Stimulated activated CD4-positive, alpha-beta T cell treated with anti-CD3 and anti-CD28 coated beads, TNF-alpha, amount 100 ng/mL, for 4 hours (primary cell): ENCODE data around the gene EEPD1.
"Not testable (repeated sequence)": the region's sequence is repeated elsewhere in the genome, so short reads cannot be mapped to it uniquely, and the experiment has no call there.

Source experiments
- DNase-seq, 3 experiments: peaks; one replicate each; pipeline ENCODE4 v3.0.0-alpha.2; 2020; ENCODE audit warnings: low read depth in 3 of 3

EEPD1 gene

DNA sequence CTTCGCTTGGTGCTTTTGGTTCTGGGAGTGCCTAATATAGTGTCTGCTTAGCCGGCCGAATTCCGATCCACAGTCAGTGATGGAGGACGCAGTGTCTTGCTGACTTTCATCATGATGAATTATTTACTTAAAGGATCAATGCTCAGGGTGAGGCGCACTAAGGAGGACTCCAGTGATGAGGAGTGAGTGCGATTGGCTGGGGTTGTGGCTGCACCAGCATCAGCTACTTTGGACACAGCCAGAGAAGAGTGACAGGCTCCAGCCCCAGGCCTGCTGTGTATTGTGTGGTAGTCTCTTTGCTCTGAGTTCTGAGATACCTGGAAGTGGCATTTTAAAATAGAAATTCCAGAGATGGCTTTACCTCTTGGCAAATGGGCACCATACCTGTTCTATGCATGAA lies 163.3 kb downstream of the EEPD1 start:
- DNase-seq: no peak

DNA sequence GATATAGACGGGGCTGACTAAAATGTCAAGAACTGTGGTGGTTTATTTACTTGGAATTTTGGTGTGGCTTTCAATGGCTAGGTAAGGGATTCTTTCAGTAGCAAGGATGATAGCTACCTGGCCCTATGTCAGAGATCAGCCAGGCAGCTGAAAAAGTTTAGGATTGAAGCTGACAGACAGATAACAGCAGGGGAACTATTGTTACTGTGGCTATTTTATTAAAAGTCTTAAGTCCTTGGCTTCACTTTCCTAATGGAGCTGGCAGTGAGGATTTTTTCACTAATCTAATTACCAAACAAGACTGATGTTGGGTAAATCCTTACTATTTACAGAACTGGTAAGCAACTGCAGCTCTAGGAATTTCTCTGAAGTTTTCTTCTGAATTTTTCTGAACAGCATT lies 164.2 kb downstream of the EEPD1 start:
- no peak for DNase-seq

GRCh38 chr7:36318116-36318515 lies 165.1 kb downstream of the EEPD1 start:
- DNase-seq: no peak

DNA sequence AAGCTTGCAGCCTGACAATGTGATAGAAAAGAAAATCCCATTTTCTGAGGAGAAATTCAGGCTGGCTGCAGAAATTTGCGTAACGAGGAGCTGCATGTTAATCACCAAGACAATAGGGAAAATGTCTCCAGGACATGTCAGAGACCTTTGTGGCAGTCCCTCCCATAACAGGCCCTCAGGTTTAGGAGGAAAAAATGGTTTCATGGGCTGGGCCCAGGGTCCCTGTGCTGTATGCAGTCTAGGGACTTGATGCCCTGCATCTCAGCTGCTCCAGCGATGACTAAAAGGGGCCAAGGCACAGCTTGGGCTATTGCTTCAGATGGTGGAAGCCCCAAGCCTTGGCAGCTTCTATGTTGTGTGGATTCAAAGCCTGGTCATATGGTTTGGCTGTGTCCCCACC lies 168.2 kb downstream of the EEPD1 start:
- not testable (repeated sequence) for DNase-seq

DNA sequence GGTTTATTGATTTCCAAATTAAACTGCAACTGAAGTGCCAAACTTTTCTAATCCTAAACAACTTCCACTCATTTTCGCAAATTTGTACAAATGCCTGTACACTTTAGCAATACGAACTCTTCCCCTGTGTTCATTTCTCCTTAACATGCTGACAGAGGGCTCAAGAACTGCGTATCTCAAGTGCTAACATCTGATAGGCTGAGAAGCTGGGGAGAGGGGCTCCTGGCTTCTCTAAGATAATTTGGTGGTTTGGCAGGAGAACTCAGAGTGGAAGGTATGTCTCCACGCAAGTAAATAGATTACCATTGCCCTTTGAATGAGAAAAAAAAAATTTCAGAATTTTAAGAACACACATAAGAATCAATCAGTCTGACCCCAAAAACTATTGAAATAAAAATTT lies 183.3 kb downstream of the EEPD1 start:
- no peak for DNase-seq

- no peak for DNase-seq
Observed at GRCh38 chr7:36338256-36338655, 185.2 kb downstream of the EEPD1 start.

DNA sequence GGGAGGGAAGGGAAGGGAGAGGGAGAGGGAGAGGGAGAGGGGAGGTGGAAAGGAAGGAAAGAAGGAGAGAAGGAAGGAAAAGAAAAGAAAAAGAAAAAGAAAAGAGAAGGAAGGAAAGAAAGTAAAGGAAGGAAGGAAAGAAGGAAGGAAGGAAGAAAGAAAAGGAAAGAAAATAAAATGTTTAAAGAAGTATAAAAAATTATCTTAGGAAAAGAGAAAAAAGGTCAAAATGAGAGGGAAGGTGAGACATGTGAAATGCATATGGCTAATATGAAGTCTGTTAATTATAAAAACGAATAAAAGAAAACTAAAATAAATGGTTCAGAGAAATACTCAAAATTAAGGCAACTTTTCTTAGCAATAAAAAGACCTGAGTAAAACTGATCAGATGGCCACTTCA lies 190.5 kb downstream of the EEPD1 start:
- no peak for DNase-seq

DNA sequence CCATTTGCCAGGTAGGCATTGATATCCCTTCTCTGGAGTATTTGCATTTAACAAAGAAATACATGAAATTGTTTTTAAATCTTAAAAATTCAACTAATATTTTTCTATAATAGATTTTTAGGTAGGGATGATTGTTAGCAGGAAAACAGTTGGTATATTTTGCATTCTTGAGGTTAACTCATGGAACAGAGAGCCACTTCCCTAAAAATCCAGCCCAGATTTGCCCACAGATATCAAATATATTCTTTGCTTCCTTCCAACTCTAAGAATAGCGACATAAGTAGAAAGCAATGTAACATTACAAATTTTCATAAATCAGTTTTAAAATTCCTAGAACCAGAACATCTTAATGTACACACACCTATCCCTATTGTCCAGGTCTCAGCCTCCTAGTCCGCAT lies 191.6 kb downstream of the EEPD1 start:
- no peak for DNase-seq

GRCh38 chr7:36346260-36346831 lies 193.3 kb downstream of the EEPD1 start:
- no peak for DNase-seq

GRCh38 chr7:36348256-36348655 lies 195.2 kb downstream of the EEPD1 start:
- no peak for DNase-seq

DNA sequence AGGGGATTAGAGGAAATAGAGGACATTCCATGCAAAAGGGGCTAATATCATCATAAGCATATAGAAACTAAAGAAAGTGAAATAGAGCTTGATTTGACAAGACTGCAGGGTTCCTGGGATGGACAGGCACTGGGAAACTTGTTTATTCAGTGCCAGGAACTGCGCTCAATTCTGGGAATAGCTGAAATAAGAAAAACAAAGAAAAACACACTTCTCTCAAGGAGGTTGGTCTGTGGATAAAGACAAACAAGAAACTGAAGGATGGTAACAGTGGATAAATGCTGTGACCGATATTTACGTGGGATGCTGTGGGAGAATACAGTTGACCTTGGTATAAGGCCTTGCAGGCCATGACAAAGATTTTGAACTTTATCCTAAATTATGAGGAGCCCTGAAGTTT lies 195.7 kb downstream of the EEPD1 start:
- DNase-seq: no peak

GRCh38 chr7:36349626-36350025 lies 196.6 kb downstream of the EEPD1 start:
- no peak for DNase-seq
